Fibroblast of pulmonary artery (primary cell): ENCODE results near the gene PLCB2.

Source experiments
- DNase-seq: peaks from one replicate; pipeline ENCODE4 v3.0.0-alpha.2; 2010; ENCODE audit warnings: low read depth
- H3K4me3 ChIP-seq: replicated peaks from 2 replicates; pipeline ENCODE4 v1.5.1; 2011; ENCODE audit warnings: low read depth, mild to moderate bottlenecking, control low read depth, low read length, moderate library complexity
- TF ChIP-seq, protein P1 (sequence below): IDR thresholded peaks from 2 replicates; pipeline ENCODE4 v1.5.1; 2011; ENCODE audit warnings: mild to moderate bottlenecking, control low read depth, low read length, inconsistent platforms; ENCODE audit errors: missing control alignments

The PLCB2 gene

DNA sequence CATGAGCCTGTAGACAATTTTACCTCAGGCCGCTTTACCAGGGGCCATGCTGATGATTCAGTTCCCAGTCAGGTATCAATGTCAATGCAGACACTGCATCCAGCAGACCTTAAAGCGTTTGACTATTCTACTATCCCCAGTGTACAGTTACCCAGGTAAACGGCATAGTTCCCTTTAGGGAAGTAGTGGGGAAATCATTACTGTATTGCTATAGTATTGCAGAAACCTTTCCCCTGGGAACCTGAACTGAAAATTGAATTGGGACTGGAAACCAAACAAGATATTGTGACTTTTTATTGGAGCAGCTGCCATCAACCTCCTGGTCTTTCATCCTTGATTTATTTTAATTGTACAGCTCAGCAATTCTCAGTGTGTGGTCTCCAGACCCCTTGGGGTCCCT, 9.2 kb upstream of the PLCB2 start:
- no peak overlapping the region for H3K4me3 ChIP-seq
- TF ChIP-seq, protein P1, sequence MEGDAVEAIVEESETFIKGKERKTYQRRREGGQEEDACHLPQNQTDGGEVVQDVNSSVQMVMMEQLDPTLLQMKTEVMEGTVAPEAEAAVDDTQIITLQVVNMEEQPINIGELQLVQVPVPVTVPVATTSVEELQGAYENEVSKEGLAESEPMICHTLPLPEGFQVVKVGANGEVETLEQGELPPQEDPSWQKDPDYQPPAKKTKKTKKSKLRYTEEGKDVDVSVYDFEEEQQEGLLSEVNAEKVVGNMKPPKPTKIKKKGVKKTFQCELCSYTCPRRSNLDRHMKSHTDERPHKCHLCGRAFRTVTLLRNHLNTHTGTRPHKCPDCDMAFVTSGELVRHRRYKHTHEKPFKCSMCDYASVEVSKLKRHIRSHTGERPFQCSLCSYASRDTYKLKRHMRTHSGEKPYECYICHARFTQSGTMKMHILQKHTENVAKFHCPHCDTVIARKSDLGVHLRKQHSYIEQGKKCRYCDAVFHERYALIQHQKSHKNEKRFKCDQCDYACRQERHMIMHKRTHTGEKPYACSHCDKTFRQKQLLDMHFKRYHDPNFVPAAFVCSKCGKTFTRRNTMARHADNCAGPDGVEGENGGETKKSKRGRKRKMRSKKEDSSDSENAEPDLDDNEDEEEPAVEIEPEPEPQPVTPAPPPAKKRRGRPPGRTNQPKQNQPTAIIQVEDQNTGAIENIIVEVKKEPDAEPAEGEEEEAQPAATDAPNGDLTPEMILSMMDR, result no peak
- DNase-seq, result no peak

DNA sequence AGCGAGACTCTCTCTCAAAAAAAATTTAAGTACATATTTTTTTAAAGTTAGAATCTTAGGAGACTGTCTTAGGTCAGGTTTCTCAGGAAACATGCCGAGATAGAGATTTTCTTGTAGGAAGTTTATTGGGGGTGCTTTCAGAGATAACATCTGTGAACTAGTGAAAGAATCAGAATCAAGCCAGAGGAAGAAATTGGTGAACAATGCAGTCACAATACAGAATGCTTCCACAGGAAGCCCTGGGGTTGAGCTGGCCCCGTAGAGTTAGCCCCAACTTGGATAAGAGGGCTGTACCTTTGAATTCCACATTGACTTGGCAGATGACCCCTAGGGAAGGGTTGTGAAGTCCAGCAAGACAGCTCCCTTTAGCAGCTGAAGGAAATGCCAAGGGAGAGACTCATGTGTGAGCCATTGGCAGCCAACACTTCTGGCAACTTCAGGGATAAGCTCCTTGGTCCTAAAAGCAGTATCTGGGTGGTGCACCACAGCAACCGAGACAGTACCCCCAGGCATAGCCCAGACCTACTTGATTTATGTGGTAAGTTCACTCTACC, 7.1 kb upstream of the PLCB2 start:
- peak; percentile 73 for DNase-seq
- H3K4me3 ChIP-seq, result no peak overlapping the region
- TF ChIP-seq, protein P1, result no peak

DNA sequence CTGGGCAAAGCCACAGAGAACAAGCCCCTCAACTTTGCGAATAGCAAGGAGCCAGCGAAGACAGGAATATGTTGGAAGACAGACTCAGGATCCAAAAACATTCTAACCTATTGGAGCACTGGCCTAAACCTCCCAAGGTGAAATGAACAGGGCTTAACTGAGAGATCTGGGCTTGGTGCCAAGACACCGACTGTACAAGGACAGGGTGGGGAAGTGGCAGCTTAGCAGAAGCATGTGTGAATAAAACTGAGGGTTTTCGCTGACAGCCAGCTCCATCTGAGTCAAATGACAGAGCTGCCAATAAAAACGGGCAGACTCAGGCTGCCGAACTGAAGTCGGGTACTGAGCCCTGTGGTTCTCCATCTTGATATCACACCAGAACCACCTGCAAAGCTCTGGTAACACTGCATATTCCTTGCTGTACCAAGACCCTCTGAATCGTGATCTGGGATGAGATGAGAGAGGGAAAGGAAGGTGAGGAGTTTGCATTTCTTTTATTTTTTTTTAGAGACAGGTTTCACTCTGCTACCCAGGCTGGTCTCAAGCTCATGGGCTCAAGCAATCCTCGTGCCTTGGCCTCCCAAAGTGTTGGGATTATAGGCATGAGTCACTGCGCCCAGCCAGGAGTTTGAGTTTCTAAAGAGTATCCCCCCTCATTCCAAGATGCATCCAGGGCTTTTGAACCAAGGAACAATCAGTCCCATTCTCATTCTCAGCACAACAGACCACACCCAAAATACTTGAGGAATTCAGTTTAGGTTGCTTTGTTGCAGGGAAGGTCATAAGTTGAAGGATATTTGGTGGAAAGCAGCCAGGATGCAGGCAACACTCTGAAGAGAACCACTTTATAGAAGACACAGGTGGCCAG, 6.0 kb upstream of the PLCB2 start:
- DNase-seq, result no peak
- TF ChIP-seq, protein P1, result no peak
- no peak overlapping the region for H3K4me3 ChIP-seq

DNA sequence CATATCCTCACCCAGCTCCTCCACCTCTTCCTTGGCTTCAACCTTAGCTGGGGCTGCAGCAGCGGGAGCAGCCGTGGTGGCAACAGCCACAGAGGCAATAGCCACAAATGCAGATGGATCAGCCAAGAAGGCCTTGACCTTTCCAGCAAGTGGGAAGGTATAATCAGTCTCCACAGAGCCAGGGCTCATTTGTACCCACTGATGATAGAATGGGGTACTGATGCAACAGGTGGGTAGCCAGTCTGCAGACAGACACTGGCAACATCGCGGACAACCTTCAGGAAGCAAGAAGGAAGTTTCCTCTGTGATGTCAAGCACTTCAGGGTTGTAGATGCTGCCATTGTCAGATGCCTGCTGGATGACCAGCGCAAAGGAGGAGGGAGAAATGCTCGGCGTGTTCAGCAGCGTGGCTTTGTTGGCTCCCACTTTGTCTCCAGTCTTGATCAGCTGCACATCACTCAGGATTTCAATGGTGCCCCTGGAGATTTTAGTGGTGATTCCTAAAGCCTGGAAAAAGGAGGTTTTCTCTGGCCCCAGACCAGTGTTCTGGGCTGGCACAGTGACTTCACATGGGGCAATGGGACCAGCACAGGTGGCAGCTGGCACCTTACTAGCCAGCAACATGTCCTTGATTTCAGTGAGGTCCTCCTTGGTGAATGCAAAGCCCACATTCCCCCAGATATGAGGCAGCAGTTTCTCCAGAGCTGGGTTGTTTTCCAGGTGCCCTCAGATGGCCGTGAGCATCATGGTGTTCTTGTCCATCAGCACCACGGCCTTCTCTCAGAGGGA, 4.8 kb upstream of the PLCB2 start:
- H3K4me3 ChIP-seq, result no peak overlapping the region
- no peak for DNase-seq
- TF ChIP-seq, protein P1, result no peak

DNA sequence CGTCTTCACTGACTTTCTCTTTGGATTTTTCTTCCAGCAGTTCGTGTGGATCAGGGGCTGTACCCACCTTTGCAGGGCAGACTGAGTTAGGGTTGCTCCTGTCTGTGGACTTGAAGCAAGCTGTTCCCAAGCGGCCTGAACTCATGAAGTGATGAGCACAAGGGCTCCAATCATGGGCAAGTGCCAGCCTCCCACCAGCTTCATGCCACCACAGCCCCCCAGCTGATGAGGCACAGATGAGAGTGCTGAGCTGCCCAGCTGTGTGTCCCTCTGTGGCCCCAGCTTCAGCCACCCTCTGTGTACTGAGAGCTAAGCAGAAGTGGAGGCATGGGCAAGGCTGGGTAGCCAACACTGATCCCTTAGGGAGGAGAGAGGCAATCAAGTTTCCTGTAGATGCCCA, 3.3 kb upstream of the PLCB2 start:
- TF ChIP-seq, protein P1, result no peak
- no peak for DNase-seq
- no peak overlapping the region for H3K4me3 ChIP-seq

DNA sequence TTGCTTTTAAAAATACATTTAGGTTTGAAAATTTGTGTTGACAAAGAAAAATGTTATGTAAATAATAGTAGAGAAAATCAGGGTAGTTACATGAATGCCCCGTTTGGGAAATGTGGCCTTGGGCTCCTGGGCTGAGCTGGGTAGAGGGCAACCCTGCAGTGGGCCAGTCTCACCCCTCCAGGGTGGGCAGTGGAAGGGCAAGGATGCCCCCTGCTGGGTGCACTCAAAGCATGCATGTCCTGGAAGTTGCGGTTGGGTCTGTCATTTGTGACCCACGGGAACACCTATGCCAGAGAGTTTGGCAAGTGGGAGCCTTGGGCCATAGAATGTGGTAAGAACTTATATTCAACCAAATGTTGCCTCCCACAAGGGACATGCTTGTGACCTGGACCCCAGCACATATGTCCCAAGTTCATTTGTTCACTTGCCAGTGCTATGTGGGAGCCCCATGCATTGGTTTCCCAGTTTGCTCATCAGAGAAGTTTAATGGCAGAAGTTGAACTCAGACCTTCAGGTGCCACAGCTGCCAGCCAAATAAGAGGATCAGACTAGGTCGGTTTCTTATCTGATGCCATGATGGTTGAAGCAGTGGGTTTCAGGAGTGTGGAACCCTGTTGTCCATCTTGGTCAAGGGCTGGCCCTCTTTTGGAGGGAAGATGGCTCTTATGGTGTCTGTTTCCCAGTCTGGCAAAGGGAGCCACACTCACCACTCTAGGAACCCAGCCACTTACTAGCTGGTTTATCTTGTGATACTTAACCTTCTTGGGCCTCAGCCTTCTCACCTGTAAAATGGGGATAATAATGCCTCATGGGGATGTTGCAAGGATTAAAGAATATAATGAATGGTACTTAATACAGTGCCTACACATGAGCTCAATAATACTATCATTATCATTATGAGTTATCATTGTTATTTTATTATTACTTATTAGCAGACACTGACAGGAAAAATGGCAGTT, 2.5 kb upstream of the PLCB2 start:
- TF ChIP-seq, protein P1, result peak; percentile 78
- DNase-seq, result peak; percentile 59
- no peak overlapping the region for H3K4me3 ChIP-seq
